Measurements from ENCODE around the gene TPK1. TPM values are rescaled to one million over a fixed set of nuclear protein-coding genes. Genes with fewer than 3 reads are reported as not detected.

Gene TPK1
- total and polyA plus RNA-seq, 2 of the 8 experiments (the other 6 are each of a cell fraction or from before 2014, with no cell fraction given): 1.9 to 2.7 TPM

DNA sequence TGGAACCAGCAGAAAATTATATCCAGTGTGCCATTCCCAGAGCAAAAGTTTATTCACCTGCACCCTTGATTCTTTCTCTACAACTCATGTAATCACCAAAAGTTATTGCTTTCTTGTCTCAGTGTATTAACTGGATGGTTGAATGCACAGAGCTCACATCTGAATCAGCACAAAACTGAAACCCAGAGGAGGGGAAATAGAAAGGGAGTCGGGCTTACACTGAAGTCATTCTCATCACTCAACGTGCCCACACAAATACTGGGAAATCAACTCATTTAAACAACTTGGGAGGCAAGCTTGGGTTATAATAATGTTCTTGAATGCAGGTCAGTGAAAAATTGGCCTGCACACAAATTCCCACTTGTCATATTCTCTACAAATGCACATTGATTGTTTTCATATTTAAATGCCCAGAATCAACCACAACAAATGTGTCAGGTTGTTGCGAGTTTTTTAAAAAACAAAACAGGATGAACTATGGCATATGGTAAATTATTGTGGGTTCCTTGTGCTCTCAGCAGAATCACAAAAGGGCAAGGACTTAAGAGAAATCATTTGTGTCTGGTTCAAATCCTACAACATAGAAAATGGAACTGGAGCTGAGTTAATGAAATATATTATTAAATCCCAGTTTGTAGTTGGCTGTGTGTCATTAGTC lies 306.5 kb downstream of the TPK1 start:
- no peak overlapping the region for H2AFZ ChIP-seq (ENCODE audit: low read length)
- H4K8ac ChIP-seq (ENCODE audit: extremely low read depth, insufficient read depth, low read length): no peak overlapping the region
- no peak overlapping the region for H2BK20ac ChIP-seq (ENCODE audit: low read length)
- H3K27me3 ChIP-seq (replicated peaks in 1 of 4; ENCODE audit: control insufficient read depth in 3 of 4, extremely low read depth in 1 of 4, insufficient read depth in 3 of 4, low read length in 3 of 4): no peaks in the 10 kb centered on the region
- H3K79me1 ChIP-seq (ENCODE audit: low read depth, low read length): no peaks in the 10 kb centered on the region
- no peak overlapping the region for H3K18ac ChIP-seq (ENCODE audit: extremely low read depth, low read length)
- no peak overlapping the region for H4K91ac ChIP-seq (replicated peaks; ENCODE audit: insufficient read length, low read length)
- no peak overlapping the region for H3K56ac ChIP-seq (replicated peaks; ENCODE audit: insufficient read length, low read depth, low read length)
- H3K9me3 ChIP-seq (ENCODE audit: insufficient read depth in 2 of 2, low read depth in 1 of 2, low read length in 1 of 2): no peaks in the 10 kb centered on the region
- 87% methylated on average over 3 of the region's 3 CpGs; no CpG with 5 or more reads in 1 of the 2 experiments for WGBS, 2 experiments (ENCODE audit: extremely low coverage in 1 of 2, insufficient coverage in 1 of 2, insufficient read length in 1 of 2, insufficient replicate concordance in 2 of 2, low coverage in 1 of 2, low lambda C conversion rate in 2 of 2, missing lambda C conversion rate in 1 of 2)
- H3K14ac ChIP-seq (ENCODE audit: insufficient read length): no peak overlapping the region
- no peak overlapping the region for H3K23ac ChIP-seq (ENCODE audit: insufficient read length)
- H3K4me1 ChIP-seq (replicated peaks in 1 of 4; ENCODE audit: control insufficient read depth in 3 of 4, insufficient read depth in 4 of 4, low read length in 3 of 4): peaks cover 0 to 4% (median 0%) of the 10 kb centered on the region in 4 experiments; a peak in 1 of 7 replicates
- no peak overlapping the region for H3K4ac ChIP-seq (replicated peaks; ENCODE audit: insufficient read length, low read depth, low read length)
- no peaks in the 10 kb centered on the region for H3K36me3 ChIP-seq (ENCODE audit: control insufficient read depth in 2 of 4, insufficient read depth in 4 of 4, low read length in 3 of 4)
- DNase-seq (ENCODE audit: low read depth in 1 of 2, low spot score in 2 of 2) (no peak), FAIRE-seq (no peak)
- CTCF ChIA-PET (ENCODE audit: partially characterized antibody): interaction anchor here (1.6 kb wide), 1 partner anchor 16 kb away, joined by 3 read pairs; no protein-coding TSS in a partner anchor
- H4K5ac ChIP-seq (ENCODE audit: insufficient read length, low read depth, low read length): no peak overlapping the region
- no peaks in the 10 kb centered on the region for H3K79me2 ChIP-seq (ENCODE audit: control insufficient read depth in 1 of 2, insufficient read depth in 2 of 2, low read length in 2 of 2)
- no peak overlapping the region for H2BK12ac ChIP-seq (ENCODE audit: low read depth, low read length)
- no peaks in the 10 kb centered on the region for H3K23me2 ChIP-seq (ENCODE audit: low read depth, low read length)
- H3K4me3 ChIP-seq (ENCODE audit: extremely low read depth in 1 of 4, insufficient read depth in 2 of 4, low read depth in 3 of 4, low read length in 4 of 4): no peak overlapping the region
- H3K4me2 ChIP-seq (ENCODE audit: insufficient read depth in 1 of 2, low read depth in 2 of 2, low read length in 2 of 2): no peak overlapping the region
- H2AK5ac ChIP-seq (ENCODE audit: low read depth, low read length): no peak overlapping the region
- no peak overlapping the region for H2BK120ac ChIP-seq (replicated peaks; ENCODE audit: low read depth, low read length)
- no peak overlapping the region for H3K9ac ChIP-seq (replicated peaks in 1 of 4; ENCODE audit: extremely low read depth in 1 of 4, low read depth in 3 of 4, low read length in 3 of 4)
- no peaks in the 10 kb centered on the region for H4K20me1 ChIP-seq (replicated peaks in 1 of 2; ENCODE audit: control insufficient read depth in 1 of 2, insufficient read depth in 2 of 2, low read length in 2 of 2)
- no peak overlapping the region for H2BK15ac ChIP-seq (ENCODE audit: low read length)
- H3K27ac ChIP-seq (ENCODE audit: low read depth, low read length): no peak overlapping the region
- H2BK5ac ChIP-seq (ENCODE audit: low read depth, low read length): no peak overlapping the region
- no peak for TF ChIP-seq SIRT6 (IDR thresholded peaks at IDR 0.05; ENCODE audit: low read length)
- POLR2A ChIA-PET (ENCODE audit: partially characterized antibody): no interaction called here

All from H1 (cell line).